Mucosa of descending colon (tissue), 3 donors: ENCODE measurements around the gene NAMPT. TPM values are rescaled to one million over a fixed set of nuclear protein-coding genes. Genes with fewer than 3 reads are reported as not detected.
"Not testable (repeated sequence)": the region's sequence is repeated elsewhere in the genome, so short reads cannot be mapped to it uniquely, and the experiment has no call there.

Source experiments
- ATAC-seq: fragments of 200-7000 bp; cut with Tn5 transposase; one replicate; pipeline ENCODE4 v1.9.1; 2020; ENCODE audit warnings: mild to moderate bottlenecking, moderate library complexity
- DNase-seq, 3 donors: peaks; one replicate each; pipeline ENCODE4 v3.0.0-alpha.2; 2020
- H3K36me3 ChIP-seq: fragments of 200-600 bp; one replicate; pipeline ENCODE4 v1.8.0; 2021; ENCODE audit warnings: low read depth, mild to moderate bottlenecking
- H3K4me1 ChIP-seq: fragments of 200-600 bp; one replicate; pipeline ENCODE4 v1.8.0; 2021; ENCODE audit warnings: low read depth, mild to moderate bottlenecking
- H3K4me3 ChIP-seq: fragments of 200-600 bp; one replicate; pipeline ENCODE4 v1.8.0; 2021; ENCODE audit warnings: mild to moderate bottlenecking
- H3K9me3 ChIP-seq: fragments of 200-600 bp; one replicate; pipeline ENCODE4 v1.8.0; 2021; ENCODE audit warnings: mild to moderate bottlenecking
- CTCF ChIP-seq: fragments of 200-600 bp; IDR thresholded peaks from one replicate; pipeline ENCODE4 v1.8.0; 2022; ENCODE audit warnings: antibody characterized with exemption, mild to moderate bottlenecking
- intact Hi-C, 2 donors: fragments of 100-400 bp; cut with DNase I in 1 of 2; cut with micrococcal nuclease in 1 of 2; formaldehyde crosslinking; loops; one replicate each; pipeline versions ENCODE4 v1.11.0 to v1.11.1; 2022; cut with DNase I, micrococcal nuclease
- total RNA-seq, 3 donors: library from RNA; stranded (reverse); fragmentation: NEBNext Ultra II Directional in 2 of 3; extraction: Animal tissue kit (Norgen Biotek cat#: 25700) in 2 of 3; gene quantifications; one replicate each; pipeline versions ENCODE4 v1.2.1 to v1.2.4, GENCODE V29; 2021 to 2023
- donor health status: DM: no; HTN: no; CAD: no; lungs with moderate emphysema.
- donor health status: DM: no; HTN: no; CAD: no.
- donor health status: DM: no; HTN: yes; CAD: no.

NAMPT gene
- total RNA-seq, 3 donors from 2014 or later: 102 to 206 (median 118) TPM

GRCh38 chr7:106327538-106328481 lies 43.0 kb upstream of the NAMPT start:
- no peak for DNase-seq
- Histone ChIP-seq H3K36me3 (no peaks in the 10 kb centered on the region), H3K9me3 (no peaks in the 10 kb centered on the region), H3K4me3 (no peak overlapping the region), H3K4me1 (no peaks in the 10 kb centered on the region)
- intact Hi-C loops: no loop called here
- ATAC-seq: no peak
- no peak for TF ChIP-seq CTCF

DNA sequence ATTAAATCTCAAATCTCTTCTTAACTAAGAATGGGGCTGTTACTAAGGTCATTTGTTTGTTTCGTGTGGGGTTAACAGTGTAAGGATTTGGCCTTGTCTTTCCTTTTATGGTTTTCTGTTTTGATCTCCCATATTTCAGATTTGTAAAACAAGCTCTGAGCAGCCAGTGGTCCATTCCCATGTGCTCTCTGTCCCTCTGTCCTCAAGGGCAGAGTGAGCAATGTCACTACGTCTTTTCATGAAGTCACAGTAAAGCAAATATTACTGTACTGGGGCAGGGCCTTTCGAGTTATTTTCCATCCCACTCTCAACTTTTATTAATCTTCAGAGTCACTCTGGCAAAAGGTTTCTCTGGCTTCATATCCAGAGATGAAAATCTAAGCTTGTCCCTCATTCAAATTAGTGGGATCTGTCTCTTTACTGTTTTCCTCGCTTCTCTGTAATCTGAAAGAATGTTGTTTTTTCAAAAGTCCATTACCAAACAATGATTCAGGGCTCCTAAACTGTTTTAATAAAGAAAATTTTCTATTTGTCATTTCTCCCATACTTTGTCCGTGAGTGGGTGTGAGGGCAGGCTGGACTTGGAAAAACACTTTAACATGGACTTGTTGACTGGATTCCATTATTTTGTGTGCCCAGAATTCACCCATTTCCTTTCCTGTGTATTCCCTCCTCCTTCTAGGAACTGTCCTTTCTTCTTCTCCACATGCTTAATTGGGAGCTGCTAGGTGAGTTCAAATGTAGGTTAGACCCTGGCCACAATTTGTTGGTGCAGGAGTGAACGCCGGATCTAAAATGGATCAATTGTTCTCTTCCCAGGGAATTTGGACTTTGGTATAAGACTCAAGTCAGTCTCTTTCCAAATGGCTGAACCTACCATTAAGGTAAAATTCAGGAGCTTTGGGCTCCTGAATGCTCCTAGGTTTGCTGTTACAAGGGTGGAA lies 42.1 kb upstream of the NAMPT start:
- ATAC-seq (no peak), DNase-seq (no peak)
- Histone ChIP-seq H3K36me3 (no peaks in the 10 kb centered on the region), H3K4me1 (no peaks in the 10 kb centered on the region), H3K4me3 (no peak overlapping the region), H3K9me3 (no peaks in the 10 kb centered on the region)
- intact Hi-C loops: no loop called here
- no peak for TF ChIP-seq CTCF

DNA sequence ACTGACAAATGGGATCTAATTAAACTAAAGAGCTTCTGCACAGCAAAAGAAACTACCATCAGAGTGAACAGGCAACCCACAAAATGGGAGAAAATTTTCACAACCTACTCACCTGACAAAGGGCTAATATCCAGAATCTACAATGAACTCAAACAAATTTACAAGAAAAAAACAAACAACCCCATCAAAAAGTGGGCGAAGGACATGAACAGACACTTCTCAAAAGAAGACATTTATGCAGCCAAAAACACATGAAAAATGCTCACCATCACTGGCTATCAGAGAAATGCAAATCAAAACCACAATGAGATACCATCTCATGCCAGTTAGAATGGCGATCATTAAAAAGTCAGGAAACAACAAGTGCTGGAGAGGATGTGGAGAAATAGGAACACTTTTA lies 39.7 kb upstream of the NAMPT start:
- intact Hi-C loops, ATAC-seq, H3K36me3 ChIP-seq, H3K4me3 ChIP-seq, H3K9me3 ChIP-seq, H3K4me1 ChIP-seq, DNase-seq: not testable (repeated sequence)

GRCh38 chr7:106320254-106320770 lies 35.5 kb upstream of the NAMPT start:
- H3K9me3 ChIP-seq, H3K4me3 ChIP-seq, H3K36me3 ChIP-seq, H3K4me1 ChIP-seq, ATAC-seq, DNase-seq, intact Hi-C loops: not testable (repeated sequence)

GRCh38 chr7:106318482-106318881 lies 33.7 kb upstream of the NAMPT start:
- H3K4me1 ChIP-seq: peaks cover 3% of the 10 kb centered on the region
- intact Hi-C loops: no loop called here
- no peaks in the 10 kb centered on the region for H3K36me3 ChIP-seq
- ATAC-seq (no peak), DNase-seq (no peak)
- TF ChIP-seq CTCF: no peak
- H3K4me3 ChIP-seq: no peak overlapping the region
- no peaks in the 10 kb centered on the region for H3K9me3 ChIP-seq

DNA sequence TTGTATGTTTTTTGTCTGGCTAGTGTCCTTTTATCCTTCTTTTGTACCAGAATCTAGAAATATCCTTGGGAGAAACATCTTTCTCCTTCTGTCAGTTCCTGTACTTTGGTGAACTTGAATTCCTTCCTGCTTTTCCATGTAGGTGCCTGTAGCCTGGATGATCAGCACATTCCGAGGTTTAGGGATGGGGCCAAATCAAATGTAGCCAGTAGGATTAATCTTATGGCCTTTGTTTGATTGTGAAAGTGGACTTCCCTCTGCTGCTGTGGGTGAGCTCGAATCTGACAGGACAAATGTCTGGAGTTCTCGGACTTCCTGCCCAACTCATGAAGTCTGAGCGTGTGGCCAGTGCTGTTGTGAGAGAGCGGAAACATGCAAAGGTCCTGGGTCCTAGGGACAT lies 33.2 kb upstream of the NAMPT start:
- H3K9me3 ChIP-seq: no peaks in the 10 kb centered on the region

More for the DNA sequence above, 33.2 kb upstream of the NAMPT start:
- Histone ChIP-seq H3K4me1 (peaks cover 3% of the 10 kb centered on the region), H3K4me3 (no peak overlapping the region), H3K36me3 (no peaks in the 10 kb centered on the region)
- no peak for TF ChIP-seq CTCF
- ATAC-seq (no peak), DNase-seq (no peak)
- intact Hi-C loops: no loop called here
